NB4 (cell line): ENCODE results near the gene ATG4B.

Source experiments
- CTCF ChIP-seq: IDR thresholded peaks from one replicate; pipeline ENCODE4 v1.5.1; 2012; ENCODE audit warnings: low read depth, low read length
- MYC ChIP-seq: IDR thresholded peaks from 2 replicates; pipeline ENCODE4 v1.6.1; 2011; ENCODE audit warnings: low read depth, low read length
- POLR2A ChIP-seq: IDR thresholded peaks from 2 replicates; pipeline ENCODE4 v1.6.1; 2011; ENCODE audit warnings: mild to moderate bottlenecking; ENCODE audit not compliant: insufficient read length; ENCODE audit errors: extremely low read depth

- TF ChIP-seq CTCF (no peak), POLR2A (no peak), MYC (no peak)
Observed at GRCh38 chr2:241673189-241673663, 35.7 kb downstream of the ATG4B start.
